Measurements from ENCODE around the gene ONECUT1.
"Not testable (repeated sequence)": the region's sequence is repeated elsewhere in the genome, so short reads cannot be mapped to it uniquely, and the experiment has no call there.

Gene ONECUT1

GRCh38 chr15:52790169-52790708 is at the start of gene ONECUT1:
Gene ONECUT1 (minus strand): TSS chr15:52790336. CDS start chr15:52789884, 452 bp downstream.
- DNase-seq: peak; percentile 65

DNA sequence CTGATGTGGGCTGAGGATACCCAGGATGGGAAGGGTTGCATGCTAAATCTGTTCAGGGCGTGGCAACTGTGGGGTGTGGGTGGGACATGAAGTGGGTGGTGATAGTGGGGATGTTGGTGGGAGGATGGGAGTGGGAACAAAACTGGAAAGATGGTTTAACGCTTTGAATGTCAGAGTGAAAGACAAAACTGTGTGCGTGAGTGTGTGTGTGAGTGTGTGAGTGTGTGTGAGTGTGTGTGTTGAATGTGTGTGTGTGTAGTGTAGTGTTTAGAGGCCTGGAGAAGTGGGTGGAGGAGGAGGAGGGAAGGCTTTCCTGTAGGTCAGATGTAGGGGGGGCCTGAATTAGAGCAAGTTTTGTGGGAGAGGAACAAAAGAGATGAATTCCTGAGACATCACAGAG is 44.2 kb upstream of the ONECUT1 start:
- DNase-seq: no peak

- not testable (repeated sequence) for DNase-seq
Observed at GRCh38 chr15:52824169-52824942, 34.2 kb upstream of the ONECUT1 start.

- DNase-seq: no peak
Observed at GRCh38 chr15:52822475-52822874, 32.3 kb upstream of the ONECUT1 start.

DNA sequence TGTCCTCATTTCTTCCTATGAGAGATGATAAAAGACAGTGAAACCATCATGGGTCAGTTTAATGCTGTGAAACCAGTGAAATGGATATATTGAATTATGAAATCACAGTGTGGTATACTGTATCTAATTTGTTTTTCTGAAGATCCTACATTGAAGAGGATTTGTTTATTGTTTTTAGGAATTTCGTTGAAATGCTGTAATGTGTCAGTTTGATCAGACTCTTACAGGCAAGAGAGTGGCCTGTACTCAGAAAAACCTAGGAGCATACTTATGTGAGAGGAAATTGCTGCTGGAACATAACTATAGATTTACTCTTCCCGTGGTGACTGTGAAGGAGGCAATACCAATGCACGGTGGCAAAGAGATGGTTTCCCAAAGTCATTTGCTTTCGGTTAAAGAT is 29.1 kb upstream of the ONECUT1 start:
- no peak for DNase-seq

GRCh38 chr15:52815899-52816298 is 25.8 kb upstream of the ONECUT1 start:
- not testable (repeated sequence) for DNase-seq

GRCh38 chr15:52808996-52809395 is 18.9 kb upstream of the ONECUT1 start:
- no peak for DNase-seq

GRCh38 chr15:52808441-52808840 is 18.3 kb upstream of the ONECUT1 start:
- DNase-seq: no peak

- no peak for DNase-seq
Observed at GRCh38 chr15:52806284-52806655, 16.1 kb upstream of the ONECUT1 start.

DNA sequence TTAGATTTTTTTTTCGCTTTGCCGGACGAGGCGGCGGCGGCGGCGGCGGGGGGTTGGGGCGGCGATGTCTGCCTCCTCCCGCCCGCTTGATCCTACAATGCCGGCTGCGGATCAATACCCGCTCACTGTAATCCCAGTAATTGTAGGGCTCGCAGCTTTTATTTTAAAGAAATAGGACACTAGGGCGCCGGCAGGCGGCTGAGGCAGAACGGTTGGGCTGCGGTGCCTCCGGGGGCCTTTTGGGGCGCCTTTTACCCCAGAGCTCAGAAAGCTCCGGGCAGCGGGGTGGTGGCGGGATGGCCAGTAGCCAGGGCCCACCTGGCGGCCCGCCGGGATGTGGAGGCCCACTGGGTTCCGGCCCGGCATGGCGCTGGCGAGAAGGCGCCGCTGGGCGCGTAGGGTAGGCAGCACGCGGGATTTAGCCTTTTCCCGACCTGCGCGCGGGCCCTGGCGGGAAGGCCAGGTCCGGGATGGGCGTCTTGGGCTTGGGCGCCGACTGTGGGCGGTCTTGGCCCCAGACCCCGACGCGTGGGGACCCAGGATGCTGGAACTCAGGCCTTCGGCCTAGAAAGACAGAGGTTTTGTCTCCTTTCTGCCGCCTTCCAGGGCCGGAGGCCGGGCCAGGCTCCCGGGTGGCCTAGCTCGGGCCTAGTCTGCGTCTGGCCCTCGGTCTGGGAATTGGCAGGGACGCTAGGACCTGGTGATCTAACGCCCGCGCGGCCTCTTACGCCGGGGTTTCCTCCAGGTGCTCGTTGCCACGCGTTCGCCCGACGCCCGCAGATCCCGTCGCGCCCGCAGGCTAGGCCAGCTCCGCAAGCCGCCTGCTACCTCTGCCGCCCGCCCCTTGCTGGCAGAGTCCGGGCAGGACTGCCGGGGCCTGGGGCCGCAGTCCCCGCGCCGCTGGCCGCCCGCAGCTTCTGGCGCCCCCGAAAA is 15.5 kb upstream of the ONECUT1 start:
- DNase-seq: no peak

- no peak for DNase-seq
Observed at GRCh38 chr15:52804526-52805081, 14.5 kb upstream of the ONECUT1 start.

GRCh38 chr15:52803467-52804306 is 13.6 kb upstream of the ONECUT1 start:
- no peak for DNase-seq

DNA sequence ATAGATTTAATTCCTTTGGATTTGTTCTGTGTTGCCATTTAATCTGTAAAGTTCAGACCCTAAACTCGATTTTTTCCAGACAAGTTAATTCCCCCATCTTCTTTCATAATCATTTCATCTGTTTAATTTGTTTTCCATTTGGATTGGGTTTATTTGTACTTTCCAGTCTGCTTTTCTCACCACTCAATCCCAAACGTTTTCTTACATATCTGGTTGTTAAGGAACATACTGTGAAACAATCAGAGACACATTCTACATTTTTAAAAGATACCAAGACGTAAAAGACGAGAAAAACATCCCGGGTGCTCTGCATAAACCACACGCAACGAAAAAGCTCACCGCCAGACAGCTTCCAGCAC is 13.0 kb upstream of the ONECUT1 start:
- DNase-seq: no peak

DNA sequence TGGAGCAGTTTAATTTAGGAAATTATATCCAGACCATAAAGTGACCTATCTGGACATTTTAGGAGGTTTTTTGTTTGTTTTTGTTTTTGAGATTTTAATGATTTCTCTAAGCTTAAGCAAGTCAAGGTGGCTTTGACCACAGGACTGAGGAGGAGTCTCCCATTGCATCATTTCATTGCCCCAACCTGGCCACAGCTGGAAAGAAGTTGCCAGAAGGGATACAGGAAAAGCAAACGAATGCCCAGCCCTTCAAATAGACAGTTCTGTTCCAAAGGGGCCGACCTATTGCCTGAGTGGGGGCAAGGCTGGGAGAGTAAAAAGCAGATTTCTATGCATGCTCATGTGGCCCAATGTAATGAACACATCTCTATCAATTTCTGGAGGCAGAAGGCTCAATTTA is 12.0 kb upstream of the ONECUT1 start:
- no peak for DNase-seq

DNA sequence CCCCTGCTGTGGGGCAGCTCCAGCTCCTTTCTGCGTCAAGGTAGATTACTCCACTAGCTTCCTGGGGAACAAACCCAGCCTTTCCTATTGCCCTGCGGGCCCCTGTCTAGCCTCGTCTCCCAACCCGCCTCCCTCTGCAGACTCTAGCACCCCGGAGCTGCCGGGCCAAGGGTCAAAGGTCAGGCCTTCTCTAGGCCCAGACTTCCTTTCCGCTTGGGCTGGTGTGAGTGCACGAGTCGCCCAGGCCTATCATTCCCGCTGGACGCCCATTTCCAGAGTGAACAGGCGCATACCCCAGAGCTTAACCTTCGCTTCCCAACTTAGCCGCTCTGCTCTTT is 11.6 kb upstream of the ONECUT1 start:
- no peak for DNase-seq

- DNase-seq: no peak
Observed at GRCh38 chr15:52800828-52801747, 11.0 kb upstream of the ONECUT1 start.

GRCh38 chr15:52799145-52799811 is 9.1 kb upstream of the ONECUT1 start:
- no peak for DNase-seq

DNA sequence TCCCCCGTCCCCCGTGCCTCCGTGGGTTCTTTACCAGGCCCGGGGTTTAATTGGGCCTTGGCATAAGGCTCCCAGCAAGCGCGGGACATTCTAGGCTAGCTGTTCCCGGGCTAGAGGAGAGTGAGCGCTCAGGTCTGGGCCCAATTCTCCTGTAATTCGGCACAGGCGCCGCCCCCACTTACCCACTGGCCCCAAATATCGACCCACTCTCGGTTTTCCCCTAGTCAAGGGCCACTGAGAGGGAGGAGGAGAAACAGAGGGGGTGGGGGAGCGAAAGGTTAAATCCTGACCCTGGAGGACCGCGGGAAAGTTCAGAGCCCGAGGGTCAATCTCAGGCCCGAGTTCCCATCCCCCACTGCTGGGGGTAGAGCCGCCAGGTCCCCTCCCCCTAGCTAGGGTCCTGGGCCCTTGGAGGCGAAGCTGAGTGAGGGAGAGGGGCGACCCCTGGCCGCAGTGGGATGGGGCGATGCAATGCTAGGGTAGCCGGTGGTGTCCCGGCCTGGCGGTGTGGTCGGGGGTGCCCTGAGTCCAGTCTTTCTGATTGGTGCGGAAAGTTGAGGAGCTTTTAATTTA is 8.5 kb upstream of the ONECUT1 start:
- DNase-seq: no peak

DNA sequence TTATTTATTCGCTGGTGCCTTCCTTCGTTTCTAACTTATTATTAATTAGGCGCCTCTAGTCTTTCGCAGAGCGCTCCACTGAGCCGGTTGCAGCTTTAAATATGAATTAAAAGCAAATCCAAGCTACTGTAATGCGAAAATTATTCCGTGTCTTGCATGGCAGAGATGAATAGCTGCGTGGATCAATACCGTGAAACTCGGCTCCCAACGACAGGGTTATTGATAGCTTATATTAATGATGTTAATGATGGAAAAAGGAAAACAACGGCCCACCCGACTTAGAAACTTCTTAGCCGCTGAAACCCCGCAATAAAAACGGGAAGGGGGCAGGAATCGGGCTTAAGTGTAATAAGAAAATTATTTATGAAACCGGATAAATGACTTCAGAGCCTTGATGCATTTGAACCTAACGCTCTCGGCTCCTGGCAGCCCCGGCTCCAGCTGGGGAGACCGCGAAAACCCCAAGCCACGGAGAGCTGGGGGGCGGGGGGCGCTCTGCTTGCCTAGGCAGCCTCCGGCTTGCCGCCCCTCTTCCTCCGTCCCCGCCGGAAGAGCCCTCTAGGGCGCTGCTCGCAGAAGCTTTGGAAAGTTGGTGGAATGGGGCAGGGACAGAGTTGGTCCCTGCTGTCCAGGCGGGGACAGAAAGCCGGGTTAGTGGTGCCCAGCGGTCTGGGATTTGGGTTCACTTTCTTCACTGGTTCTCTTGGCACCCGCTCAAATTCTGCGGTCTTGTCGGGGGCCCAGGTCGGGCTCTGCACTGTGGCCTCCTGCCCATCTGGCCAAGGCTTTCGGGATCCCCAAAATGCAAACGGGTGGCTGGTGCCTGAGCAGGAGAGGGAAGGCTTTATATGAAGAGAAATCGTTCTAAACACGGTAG is 7.7 kb upstream of the ONECUT1 start:
- DNase-seq: no peak
